Putamen (tissue), 1 donor: Measurements from ENCODE around the gene RORC.
"Not testable (repeated sequence)": the region's sequence is repeated elsewhere in the genome, so short reads cannot be mapped to it uniquely, and the experiment has no call there.

Experiments
- DNase-seq: peaks from one replicate; pipeline ENCODE4 v3.0.0-alpha.2; 2016; ENCODE audit warnings: low spot score

Gene RORC

GRCh38 chr1:151805066-151805820 is 26.4 kb downstream of the RORC start, which contains the start of gene LINGO4:
Gene LINGO4 (minus strand): TSS chr1:151805419. CDS start chr1:151802704, 2,715 bp downstream.
- no peak for DNase-seq

DNA sequence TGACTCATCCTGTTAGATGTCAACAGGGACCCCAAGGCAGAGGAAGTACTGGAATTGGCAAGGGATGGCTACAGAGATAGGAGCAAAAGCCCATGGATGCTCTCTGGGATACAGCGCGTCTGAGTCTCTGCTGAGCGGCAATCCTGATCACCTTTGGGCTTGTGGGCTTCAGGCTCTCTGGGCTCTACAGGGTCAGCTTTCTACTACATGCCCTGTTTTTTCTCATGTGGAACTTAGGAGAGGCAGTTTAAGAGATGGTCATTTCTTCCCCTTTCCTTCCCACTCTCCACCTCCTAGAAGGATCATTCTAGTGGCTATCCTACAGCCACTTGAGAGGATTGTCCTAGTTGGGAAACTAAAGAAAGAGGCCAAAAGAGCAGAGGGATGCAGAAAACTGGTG is 27.7 kb downstream of the RORC start:
- no peak for DNase-seq

GRCh38 chr1:151803164-151803563 is 28.4 kb downstream of the RORC start:
- DNase-seq = no peak

GRCh38 chr1:151802372-151802771 is 29.2 kb downstream of the RORC start:
- DNase-seq = no peak

DNA sequence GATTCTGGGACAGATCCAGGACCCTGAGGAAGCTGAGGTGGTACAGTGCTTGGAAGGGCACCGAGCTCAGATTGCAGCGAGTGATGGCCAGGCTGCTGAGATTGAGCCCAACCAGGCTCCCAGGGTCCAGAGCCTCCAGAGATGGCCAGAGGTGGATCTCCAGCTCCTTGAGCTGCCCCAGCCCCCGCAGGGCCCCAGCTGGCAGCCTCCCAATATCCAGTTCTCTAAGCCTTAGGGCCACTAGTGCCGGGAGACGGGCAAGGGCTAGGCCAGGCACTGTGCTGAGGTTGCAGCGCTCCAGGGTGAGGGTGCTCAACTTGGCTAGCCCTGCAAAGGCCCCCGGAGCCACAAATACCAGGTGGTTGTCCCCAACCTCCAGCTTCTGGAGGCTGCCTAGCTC is 29.8 kb downstream of the RORC start:
- DNase-seq = no peak

DNA sequence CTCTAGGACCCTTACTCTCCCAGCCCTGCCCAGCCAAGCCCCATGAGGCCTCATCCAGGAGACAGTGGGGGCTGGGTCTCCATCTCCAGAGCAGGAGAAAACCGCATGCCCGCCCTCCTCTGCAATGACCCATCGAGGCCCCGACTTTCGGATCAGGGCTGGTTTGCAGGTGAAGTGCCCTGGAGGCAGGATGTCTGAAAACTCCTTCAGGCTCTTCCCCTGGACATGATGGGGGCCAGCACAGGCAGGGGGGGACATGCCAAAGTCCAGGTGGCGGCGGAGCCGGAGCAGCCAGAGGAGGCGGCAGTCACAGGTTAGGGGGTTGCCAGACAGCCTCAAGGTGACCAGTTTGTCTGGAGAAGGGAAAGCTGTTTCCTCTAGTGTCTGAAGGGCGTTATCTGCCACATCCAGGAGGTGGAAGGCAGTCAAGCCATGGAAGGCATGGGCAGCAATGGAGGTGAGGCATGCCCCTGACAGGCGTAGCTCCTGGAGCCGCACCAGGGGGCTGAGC is 30.2 kb downstream of the RORC start:
- DNase-seq = no peak

GRCh38 chr1:151800830-151801229 is 30.8 kb downstream of the RORC start:
- DNase-seq = no peak

DNA sequence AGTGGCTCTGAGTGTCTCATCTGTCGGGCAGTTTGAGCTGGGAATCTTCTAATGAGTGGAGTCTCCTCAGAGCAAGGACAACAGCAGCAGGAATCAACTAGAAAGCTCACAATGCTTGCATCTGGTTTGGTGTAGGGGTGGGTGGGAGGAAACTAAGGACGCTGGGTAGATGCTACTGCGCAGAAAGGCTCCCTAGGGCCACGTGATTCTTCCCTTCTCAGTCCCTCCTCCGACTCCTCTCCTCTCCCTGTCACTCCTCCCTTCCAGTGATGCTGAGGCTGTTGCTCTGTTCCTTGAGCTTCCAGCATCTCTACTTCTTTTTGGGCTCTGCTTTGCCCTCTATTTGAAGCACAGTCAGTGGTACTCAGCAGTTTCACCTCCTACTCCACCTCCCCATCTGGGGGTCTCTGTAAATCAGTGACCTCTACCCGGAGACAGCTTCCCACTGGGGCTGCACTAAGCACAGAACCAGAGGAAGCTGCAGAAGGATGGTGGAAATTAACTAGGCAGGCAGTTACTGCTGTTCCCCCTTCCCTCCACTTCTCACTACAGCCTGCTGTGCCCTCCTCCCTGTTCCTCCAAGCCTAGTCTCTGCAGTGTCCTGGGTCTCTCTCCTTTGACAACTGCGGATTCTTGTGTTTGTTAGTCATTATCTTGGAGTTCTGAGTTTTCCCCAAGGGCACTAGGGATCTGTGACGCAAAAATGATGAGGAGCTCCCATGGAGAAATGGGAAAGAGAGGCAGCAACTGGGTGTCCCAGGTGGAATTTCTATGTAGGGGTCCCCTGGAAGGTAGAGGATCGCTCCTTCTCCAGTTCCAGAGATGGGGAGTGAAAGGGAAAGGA is 32.2 kb downstream of the RORC start:
- DNase-seq = peak; percentile 51

- no peak for DNase-seq
Observed at GRCh38 chr1:151798571-151798970, 33.0 kb downstream of the RORC start.

DNA sequence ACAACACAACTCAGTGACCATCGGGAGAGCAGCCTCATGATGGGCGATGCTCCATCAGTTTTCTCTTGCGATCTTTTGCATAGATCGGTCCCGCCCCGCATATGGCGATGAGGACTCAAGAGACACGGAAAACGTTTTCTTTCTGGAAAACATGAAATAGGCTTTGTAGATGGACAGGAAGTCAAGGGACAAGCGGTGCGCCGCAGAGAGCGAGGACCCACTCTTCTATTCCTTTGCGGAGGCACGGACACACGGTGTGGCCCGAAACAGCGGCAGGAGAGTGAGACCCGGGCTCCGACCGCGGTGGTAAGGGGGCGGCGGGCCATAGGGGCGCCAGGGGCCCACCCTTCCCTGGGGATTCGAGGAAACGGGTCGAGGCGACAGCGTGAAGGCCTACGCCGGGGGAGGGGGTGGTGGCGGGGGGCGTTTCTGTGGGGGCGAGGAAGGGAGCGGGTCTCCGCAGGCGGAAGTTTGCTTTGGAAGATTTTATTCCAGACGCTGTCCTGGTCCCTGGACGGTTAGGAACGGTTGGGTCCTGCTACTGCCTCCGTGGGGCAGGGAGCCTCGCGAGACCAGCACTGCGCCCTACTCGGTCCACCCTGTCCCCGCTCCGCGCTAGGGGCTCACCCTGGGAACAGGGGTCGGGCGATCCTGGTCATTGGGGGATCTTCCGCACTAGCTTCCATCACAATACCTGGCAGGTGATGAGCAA is 40.5 kb downstream of the RORC start:
- peak; percentile 12 for DNase-seq

DNA sequence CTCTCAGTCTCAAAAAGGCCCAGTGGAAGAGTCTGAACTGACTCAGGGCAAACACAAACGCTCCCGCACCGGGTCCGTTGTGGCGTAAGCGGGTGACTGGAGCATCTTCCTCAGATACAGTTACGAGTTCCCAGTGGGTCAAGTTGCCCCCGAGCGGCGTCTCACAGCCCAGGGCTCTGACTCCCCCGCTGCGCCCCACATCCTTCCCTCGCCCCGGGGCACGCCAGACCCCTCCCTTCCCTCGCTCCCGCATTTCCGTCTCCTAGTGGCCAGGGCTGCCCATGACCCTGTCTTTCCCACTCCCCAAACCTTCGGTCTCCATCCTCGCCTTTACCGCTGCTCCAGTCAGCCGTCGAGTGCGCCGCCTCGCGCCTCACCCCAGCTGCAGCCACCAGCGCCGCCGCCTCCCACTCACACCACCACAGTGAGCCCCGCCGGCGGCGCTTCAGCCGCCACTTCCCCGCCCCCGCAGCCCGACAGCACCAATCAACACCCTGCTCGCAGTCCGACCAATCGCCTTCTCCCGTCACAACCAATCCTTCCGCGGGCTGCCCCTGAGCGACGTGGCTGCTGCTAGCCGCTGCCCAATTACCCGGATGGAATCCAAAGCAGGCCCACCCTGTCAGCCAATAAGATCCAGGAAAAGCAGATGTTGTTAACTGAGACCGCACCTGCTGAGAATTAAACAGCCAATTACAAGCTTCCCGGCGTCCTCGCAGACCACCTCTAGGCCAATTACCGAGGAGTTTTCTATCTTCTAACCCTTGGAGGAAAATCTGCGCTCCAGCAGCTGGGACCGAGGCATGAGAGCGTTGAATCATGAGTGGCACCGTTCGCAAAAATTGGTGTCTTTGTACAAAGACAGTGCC is 41.3 kb downstream of the RORC start, which contains the start of gene TDRKH:
TDRKH (minus strand) TSS at position 430 of the 869 bp plus-strand sequence. CDS start 7,478 bp downstream, outside the sequence.
- DNase-seq = peak; percentile 99

- no peak for DNase-seq
Observed at GRCh38 chr1:151787689-151788088, 43.9 kb downstream of the RORC start.

DNA sequence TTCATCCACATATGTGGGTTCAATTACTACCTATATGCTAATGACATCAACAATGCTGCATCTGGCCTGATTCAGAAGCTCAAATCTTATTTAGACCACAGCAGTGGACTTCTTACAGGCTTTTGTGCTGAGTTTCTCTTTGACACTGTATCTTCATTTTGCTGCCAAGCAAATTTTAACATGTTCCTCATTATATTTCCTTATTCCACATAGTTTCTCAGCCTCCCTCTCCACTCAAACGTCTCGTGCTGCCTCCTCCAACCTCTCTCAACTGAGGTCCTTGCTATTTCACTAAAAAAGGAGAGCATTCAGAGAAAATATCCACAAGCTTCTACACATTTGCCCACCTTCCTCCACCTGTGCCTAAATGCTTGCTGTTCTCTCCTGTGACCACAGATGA is 47.8 kb downstream of the RORC start:
- DNase-seq = no peak

- no peak for DNase-seq
Observed at GRCh38 chr1:151782741-151783140, 48.9 kb downstream of the RORC start.

- DNase-seq = not testable (repeated sequence)
Observed at GRCh38 chr1:151782026-151782425, 49.6 kb downstream of the RORC start.

DNA sequence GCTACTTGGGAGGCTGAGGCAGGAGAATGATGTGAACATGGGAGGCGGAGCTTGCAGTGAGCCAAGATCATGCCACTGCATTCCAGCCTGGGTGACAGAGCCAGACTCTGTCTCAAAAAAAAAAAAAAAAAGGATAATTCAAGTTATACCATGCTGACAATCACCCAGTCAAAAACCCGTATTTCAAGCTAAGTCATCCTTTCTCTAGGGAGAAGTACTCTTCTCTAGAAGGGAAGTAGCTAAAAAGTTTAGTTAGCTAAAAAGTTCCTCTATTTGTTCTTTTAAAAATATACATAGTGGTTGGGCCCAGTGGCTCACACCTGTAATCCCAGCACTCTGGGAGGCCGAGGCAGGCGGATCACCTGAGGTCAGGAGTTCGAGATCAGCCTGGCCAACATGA is 50.9 kb downstream of the RORC start:
- DNase-seq = not testable (repeated sequence)

GRCh38 chr1:151779852-151780251 is 51.8 kb downstream of the RORC start:
- DNase-seq = no peak

GRCh38 chr1:151777317-151777716 is 54.3 kb downstream of the RORC start:
- DNase-seq = no peak

DNA sequence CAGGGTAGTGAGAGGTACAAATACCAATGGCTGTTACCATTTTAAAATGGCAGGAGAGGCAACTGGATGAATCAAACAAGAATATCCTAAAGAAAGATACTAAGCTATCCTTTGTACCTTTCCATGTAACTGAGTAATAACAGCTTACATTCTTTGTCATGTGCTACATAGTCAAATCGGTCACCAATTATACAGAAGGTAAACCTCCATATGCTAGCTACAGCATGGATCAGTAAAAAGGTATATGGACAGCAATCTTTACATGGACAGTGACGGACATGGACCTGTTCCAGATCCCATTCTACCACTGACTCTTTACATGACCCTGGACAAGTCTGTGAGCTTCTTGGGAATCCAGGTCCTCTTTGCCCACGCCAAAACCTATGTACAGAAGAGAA is 54.9 kb downstream of the RORC start:
- no peak for DNase-seq

DNA sequence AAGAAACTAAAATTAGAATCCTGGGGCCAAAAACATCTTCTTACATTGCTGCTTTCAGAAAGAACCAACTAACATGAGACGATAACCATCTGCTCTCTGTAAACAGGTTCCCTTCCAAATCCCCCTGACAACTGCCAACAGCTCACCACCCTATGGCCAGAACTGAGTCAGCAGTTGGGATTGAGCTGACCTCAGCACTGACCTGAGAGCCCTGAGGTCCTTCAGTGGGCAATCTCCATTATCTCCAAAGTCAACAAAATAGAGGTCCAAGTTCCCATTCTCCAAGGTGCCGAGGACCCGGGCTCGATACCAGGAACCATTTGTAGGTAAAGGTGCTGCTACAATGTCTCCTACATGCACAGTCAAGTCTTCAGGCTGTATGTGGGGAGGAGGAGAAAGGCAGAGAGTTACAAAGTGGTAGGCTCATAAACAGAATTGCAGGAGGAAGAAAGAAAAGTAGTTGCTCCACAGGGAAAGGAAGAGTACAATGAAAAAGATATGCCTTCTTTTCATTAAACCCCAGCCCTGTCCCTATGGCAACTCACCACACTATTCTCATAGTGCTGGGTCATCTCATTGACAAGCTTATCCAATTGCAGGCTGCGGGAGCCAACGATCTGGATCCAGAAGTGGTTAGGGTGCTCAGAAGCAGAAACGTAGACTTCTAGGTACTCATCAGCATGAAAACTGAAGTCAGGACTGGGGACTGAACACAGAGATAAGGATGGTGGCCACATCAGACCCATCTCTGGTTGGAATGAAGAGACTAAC is 55.5 kb downstream of the RORC start:
- DNase-seq = no peak
